ENCODE measurements around the gene PIK3C2G.

The PIK3C2G gene

DNA sequence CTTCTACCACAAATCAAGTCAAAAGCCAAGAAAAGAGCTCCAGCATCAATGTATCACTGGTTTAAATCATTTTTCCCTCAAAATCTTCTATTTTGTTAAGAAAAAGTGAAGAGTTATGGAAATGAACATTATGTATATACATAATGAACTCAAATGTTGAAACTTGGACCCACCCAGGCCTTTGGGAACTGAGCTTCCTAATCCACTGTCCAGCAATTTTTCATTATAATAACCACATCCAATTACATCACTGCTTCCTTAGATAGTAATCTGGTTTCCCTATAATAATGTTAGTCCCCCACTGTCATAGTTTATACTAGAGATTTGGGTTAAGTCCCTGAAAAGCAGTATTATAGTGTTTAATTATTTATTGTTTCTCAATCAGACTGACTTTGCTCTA, 170.9 kb downstream of the PIK3C2G start:
- Histone ChIP-seq H3K4me1 (no peaks in the 10 kb centered on the region), H3K27me3 (no peaks in the 10 kb centered on the region), H3K36me3 (no peaks in the 10 kb centered on the region), H4K20me1 (no peaks in the 10 kb centered on the region), H3K4me3 (no peak overlapping the region), H3K9me3 (replicated peaks in 1 of 11) (no peaks in the 10 kb centered on the region), H3K27ac (no peak overlapping the region), H3K4me2 (no peak overlapping the region), H3K9ac (no peak overlapping the region)
- no peak for TF ChIP-seq Cebpa-rat (IDR thresholded peaks at IDR 0.05)

DNA sequence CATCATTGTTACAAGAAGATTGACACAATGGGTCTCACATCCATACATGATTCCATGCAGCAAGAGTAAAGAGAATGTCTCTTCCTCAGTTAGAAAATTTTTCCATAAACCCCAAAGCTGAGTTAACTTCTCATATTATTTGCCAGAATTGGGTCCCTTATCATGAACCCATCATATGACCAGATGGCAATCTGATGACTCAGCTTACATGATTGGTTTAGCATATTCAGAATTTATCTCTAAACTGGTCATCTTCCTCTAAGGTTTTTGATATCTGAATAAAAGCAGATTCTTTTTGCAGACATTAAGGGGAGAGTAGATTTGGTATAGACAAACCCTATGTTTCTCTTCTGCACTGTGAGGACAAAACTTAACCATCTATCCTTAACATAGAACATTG, 174.9 kb downstream of the PIK3C2G start:
- Histone ChIP-seq H3K4me3 (no peak overlapping the region), H3K4me1 (no peaks in the 10 kb centered on the region), H3K4me2 (no peak overlapping the region), H3K27ac (no peak overlapping the region), H3K36me3 (no peaks in the 10 kb centered on the region), H3K9ac (no peak overlapping the region), H4K20me1 (no peaks in the 10 kb centered on the region), H3K27me3 (no peaks in the 10 kb centered on the region), H3K9me3 (replicated peaks in 1 of 11) (no peaks in the 10 kb centered on the region)
- TF ChIP-seq Cebpa-rat (IDR thresholded peaks at IDR 0.05): no peak

DNA sequence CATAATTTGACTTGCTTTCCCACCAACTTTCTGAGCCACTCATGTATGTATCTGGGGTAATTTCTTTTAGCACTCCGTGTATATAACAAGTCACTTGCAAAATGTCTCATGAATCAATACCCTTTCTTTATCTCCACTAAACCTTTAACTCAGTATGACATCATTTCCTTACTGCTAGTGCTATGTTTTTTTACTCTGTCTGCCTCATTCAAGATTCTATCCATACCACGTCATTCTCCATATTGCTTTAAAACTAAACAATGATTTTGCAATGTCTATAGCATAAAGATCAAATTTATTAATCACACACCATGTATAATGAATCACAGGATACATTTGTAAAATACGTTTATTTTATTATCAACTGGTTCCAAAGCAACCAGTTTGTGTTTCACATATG, 178.2 kb downstream of the PIK3C2G start:
- Histone ChIP-seq H3K9me3 (replicated peaks in 1 of 11) (no peaks in the 10 kb centered on the region), H3K4me1 (no peaks in the 10 kb centered on the region), H3K36me3 (no peaks in the 10 kb centered on the region), H3K4me2 (no peak overlapping the region), H3K27ac (no peak overlapping the region), H3K4me3 (no peak overlapping the region), H4K20me1 (no peaks in the 10 kb centered on the region), H3K9ac (no peak overlapping the region), H3K27me3 (no peaks in the 10 kb centered on the region)
- TF ChIP-seq Cebpa-rat (IDR thresholded peaks at IDR 0.05): no peak

DNA sequence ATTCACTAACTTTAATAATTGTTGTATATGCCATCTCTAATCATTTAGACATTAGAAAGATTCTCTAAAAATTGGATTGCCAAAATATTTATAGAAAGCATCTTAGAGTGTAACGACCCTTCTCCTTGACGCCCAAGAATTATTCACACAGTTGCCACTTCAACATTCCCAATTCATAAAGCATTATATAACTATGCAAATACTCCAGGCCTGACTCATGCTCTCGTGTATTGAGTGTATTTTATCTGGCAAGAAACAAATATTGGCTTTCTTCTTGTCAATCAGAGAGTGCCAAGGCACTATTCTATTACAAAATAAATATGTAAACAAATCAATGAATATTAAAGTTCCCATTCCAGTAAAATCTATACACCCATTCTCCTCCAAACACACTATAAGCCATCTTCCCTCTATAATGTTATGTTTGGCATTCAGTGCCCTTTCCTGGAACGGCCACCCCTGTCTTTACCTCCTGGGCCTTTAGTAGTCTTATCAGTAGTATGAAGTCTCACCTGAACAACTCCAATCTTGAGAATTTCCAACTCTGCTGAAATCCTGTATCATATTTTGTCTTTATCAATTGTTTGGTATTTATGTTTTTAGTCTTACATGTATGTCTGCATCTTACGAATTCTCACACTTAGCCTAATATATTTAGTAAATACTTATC, 182.6 kb downstream of the PIK3C2G start:
- H4K20me1 ChIP-seq: no peaks in the 10 kb centered on the region
- no peaks in the 10 kb centered on the region for H3K36me3 ChIP-seq
- no peak for TF ChIP-seq Cebpa-rat (IDR thresholded peaks at IDR 0.05)
- H3K4me2 ChIP-seq: no peak overlapping the region
- no peak overlapping the region for H3K27ac ChIP-seq
- no peaks in the 10 kb centered on the region for H3K27me3 ChIP-seq
- H3K4me1 ChIP-seq: no peaks in the 10 kb centered on the region
- H3K9ac ChIP-seq: no peak overlapping the region
- no peak overlapping the region for H3K4me3 ChIP-seq
- H3K9me3 ChIP-seq (replicated peaks in 1 of 11): no peaks in the 10 kb centered on the region

DNA sequence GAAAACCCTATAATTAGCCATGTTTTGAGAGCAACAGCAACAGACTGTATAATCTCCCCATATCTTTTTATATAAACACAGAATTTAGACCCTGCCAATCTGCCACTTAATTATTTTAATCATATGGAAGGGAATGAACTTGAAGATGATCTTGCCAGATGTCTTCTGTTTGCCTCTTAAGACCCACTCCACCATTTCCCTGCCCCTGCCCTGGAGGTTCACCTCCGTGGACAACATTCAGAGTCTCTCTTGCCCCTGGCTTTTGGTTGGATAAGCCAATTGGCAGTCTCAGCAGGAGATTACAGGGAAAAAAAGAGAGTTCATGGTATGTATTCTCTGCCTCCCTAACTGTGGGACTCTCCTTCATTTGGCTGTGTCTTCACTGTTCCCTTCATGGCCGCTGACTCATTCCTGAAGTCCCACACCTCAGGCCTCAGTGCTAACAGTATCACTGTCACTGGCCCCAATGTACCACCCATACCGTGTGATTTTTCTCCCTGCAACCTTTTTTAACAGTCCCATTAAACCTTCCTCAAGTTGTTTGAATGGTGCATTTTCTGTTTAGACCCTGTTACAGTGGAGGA, 184.8 kb downstream of the PIK3C2G start:
- H3K27me3 ChIP-seq: no peaks in the 10 kb centered on the region
- no peak for TF ChIP-seq Cebpa-rat (IDR thresholded peaks at IDR 0.05)
- H4K20me1 ChIP-seq: no peaks in the 10 kb centered on the region
- H3K9ac ChIP-seq: no peak overlapping the region
- H3K27ac ChIP-seq: no peak overlapping the region
- no peaks in the 10 kb centered on the region for H3K4me1 ChIP-seq
- no peaks in the 10 kb centered on the region for H3K9me3 ChIP-seq (replicated peaks in 1 of 11)
- H3K36me3 ChIP-seq: no peaks in the 10 kb centered on the region
- no peak overlapping the region for H3K4me3 ChIP-seq
- no peak overlapping the region for H3K4me2 ChIP-seq

DNA sequence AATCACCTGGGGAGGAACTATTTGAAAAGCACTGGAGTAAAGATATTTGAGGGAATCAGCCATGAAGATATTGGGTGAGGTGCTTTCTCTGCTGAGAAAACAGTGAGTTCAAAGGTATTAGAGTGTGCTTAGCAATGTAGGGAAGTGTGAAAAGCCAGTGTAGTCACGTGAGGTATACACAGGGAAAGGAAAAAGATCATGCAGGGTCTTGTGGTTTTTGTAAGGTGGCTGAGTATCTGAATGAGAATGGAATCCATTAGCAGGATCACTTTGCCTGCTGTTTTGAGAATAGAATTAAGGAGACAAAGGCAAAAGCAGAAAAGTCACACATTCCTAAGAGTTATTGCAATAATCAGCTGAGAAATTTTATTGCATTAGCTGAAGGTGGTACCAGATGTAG, 193.0 kb downstream of the PIK3C2G start:
- H3K4me2 ChIP-seq: no peak overlapping the region
- no peaks in the 10 kb centered on the region for H3K27me3 ChIP-seq
- TF ChIP-seq Cebpa-rat (IDR thresholded peaks at IDR 0.05): no peak
- no peak overlapping the region for H3K27ac ChIP-seq
- no peak overlapping the region for H3K4me3 ChIP-seq
- no peaks in the 10 kb centered on the region for H3K9me3 ChIP-seq (replicated peaks in 1 of 11)
- H4K20me1 ChIP-seq: no peaks in the 10 kb centered on the region
- H3K9ac ChIP-seq: no peak overlapping the region
- no peaks in the 10 kb centered on the region for H3K4me1 ChIP-seq
- no peaks in the 10 kb centered on the region for H3K36me3 ChIP-seq

DNA sequence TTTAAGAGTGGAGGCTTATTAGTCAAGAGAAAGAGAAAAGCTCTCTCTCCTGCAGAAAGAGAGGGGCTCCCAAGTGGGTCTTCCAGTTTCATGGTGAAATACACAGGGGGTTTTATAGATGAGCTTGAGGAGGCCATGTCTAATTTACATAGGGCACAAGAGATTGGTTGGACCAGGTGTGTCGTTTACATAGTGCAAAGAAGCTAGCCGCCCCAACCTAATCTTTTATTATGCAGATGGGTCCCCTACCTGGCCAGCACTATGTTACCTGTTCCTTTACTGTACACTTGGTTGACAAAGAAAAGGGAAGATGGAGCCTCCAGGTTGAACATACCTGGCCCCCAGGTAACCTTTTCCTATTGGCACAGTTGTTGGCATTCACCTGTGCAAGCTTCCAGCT, 195.0 kb downstream of the PIK3C2G start:
- Histone ChIP-seq H3K4me3 (no peak overlapping the region), H3K4me2 (no peak overlapping the region), H3K4me1 (no peaks in the 10 kb centered on the region), H3K36me3 (no peaks in the 10 kb centered on the region), H3K27ac (no peak overlapping the region), H3K27me3 (no peaks in the 10 kb centered on the region), H3K9me3 (replicated peaks in 1 of 11) (no peaks in the 10 kb centered on the region), H4K20me1 (no peaks in the 10 kb centered on the region), H3K9ac (no peak overlapping the region)
- no peak for TF ChIP-seq Cebpa-rat (IDR thresholded peaks at IDR 0.05)

DNA sequence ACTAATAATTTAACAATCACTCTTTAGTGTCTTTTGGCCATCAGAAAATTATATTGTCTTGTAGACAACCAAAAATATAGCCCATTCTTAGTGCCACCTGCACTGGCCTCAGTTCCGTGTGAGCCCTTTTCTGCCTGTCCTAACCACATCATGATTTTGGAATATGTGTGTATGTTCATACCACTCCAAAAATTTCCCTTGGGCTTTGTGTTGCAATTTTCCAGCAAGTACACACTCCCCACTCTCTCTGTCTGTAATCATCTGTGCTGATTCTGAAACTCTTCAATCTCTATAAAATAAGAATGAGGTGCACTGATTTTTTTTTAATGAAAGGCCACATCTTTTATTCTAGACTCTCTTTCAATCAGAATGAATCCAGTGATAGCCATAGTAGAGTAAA, 196.0 kb downstream of the PIK3C2G start:
- H3K4me1 ChIP-seq: no peaks in the 10 kb centered on the region
- H3K4me3 ChIP-seq: no peak overlapping the region
- no peak for TF ChIP-seq Cebpa-rat (IDR thresholded peaks at IDR 0.05)
- no peak overlapping the region for H3K4me2 ChIP-seq
- H3K9ac ChIP-seq: no peak overlapping the region
- H3K27me3 ChIP-seq: no peaks in the 10 kb centered on the region
- no peak overlapping the region for H3K27ac ChIP-seq
- no peaks in the 10 kb centered on the region for H3K36me3 ChIP-seq
- no peaks in the 10 kb centered on the region for H3K9me3 ChIP-seq (replicated peaks in 1 of 11)
- H4K20me1 ChIP-seq: no peaks in the 10 kb centered on the region

DNA sequence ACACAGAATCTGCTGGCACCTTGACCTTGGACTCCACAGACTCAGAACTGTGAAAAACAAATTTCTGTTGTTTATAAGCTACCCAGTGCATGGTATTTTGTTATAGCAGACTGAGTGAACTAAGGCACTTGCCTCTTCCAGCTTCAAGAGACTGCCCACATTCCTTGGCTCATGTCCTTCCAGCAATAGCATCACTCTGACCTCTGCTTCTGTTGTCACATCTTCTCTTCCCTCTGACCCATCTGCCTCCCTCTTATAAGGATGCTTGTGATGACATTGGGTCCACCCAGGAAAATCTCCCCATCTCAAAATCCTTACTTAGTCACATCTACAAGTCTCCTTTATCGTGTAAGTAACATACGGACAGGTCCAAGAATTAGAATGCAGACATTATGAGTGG, 200.4 kb downstream of the PIK3C2G start:
- Histone ChIP-seq H3K4me3 (no peak overlapping the region), H3K9me3 (replicated peaks in 1 of 11) (no peaks in the 10 kb centered on the region), H3K27ac (no peak overlapping the region), H3K4me1 (no peaks in the 10 kb centered on the region), H3K4me2 (no peak overlapping the region), H3K36me3 (no peaks in the 10 kb centered on the region), H3K9ac (no peak overlapping the region), H4K20me1 (no peaks in the 10 kb centered on the region), H3K27me3 (no peaks in the 10 kb centered on the region)
- TF ChIP-seq Cebpa-rat (IDR thresholded peaks at IDR 0.05): no peak

DNA sequence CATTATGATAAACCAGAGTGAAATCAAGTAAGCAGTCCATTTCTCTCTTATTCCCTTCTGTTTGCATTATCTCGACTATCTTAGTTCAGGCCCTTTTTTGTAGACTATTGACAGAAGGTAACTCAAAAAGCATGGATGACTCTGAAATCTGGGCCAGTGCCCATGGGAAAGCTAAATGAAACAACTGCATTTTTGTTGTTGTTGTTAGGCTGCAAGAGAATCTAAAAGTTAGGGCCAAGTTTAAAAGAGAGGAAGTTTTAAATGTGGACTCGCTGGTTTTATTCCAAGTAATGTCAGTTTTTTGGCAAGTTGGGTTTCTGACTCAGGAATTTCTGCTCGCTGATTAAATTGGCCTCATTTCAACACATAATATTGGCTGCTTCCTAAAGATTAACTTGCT, 201.1 kb downstream of the PIK3C2G start:
- H3K9ac ChIP-seq: no peak overlapping the region
- no peak overlapping the region for H3K4me2 ChIP-seq
- no peak overlapping the region for H3K27ac ChIP-seq
- H4K20me1 ChIP-seq: no peaks in the 10 kb centered on the region
- H3K4me3 ChIP-seq: no peak overlapping the region
- H3K36me3 ChIP-seq: no peaks in the 10 kb centered on the region
- H3K4me1 ChIP-seq: peaks cover 0 to under 1% (median 0%) of the 10 kb centered on the region in 10 experiments; a peak in 1 of 20 replicates
- TF ChIP-seq Cebpa-rat (IDR thresholded peaks at IDR 0.05): no peak
- no peaks in the 10 kb centered on the region for H3K9me3 ChIP-seq (replicated peaks in 1 of 11)
- no peaks in the 10 kb centered on the region for H3K27me3 ChIP-seq

Data from BLaER1 treated with 17β-estradiol and CSF1 and Interleukin-3, amounts not matched to agents 10 nM and 100 nM (cell line).